Forelimb muscle (tissue), 1 donor: Measurements from ENCODE around the gene ARHGAP10. TPM values are rescaled to one million over a fixed set of nuclear protein-coding genes. Genes with fewer than 3 reads are reported as not detected.
"Not testable (repeated sequence)": the region's sequence is repeated elsewhere in the genome, so short reads cannot be mapped to it uniquely, and the experiment has no call there.

Experiments used
- DNase-seq: peaks from one replicate; pipeline ENCODE4 v3.0.0-alpha.2; 2013; ENCODE audit warnings: low read depth
- polyA plus RNA-seq: library from polyadenylated mRNA; unstranded; fragments of 120-200 nt; gene quantifications from one replicate; pipeline ENCODE4 v1.2.1, GENCODE V29; 2013; ENCODE audit not compliant: insufficient read length

The ARHGAP10 gene
- polyA plus RNA-seq, 1 donor, result 34.1 TPM

DNA sequence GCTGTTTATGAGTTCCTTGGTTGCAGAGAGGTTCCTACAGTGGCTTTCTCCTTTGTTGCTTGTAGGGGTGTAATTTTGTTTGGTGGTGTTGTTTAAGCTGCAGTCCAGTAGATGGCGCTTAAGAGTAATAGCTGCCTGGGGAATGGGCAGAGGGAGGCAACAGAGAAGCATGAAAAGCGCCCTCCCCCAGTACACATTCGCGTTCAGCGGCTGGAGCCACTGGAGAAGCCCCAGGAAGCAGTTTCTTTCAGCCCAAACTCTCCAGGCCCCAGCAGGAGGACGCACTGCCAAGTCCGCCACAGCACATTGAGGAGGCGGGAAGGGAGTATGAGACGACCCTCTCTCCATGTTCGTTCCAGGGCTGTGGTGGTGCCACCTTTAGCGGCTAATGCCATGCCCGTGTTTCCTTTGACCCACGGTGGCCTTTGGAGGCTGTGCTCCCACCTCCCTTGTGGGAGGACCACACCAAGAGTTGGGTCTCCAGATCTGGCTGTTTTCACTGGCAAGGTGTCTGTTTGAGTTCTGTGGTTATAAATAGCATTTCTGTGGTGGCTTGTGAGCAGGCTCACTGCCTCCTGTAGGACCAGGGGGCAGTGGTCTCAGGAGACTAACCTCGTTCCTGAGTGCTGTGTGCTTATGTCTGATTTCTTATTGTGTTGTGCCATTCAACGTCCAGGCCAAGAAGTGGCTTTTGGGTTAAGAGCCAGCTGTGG lies 252.3 kb downstream of the ARHGAP10 start:
- no peak for DNase-seq

DNA sequence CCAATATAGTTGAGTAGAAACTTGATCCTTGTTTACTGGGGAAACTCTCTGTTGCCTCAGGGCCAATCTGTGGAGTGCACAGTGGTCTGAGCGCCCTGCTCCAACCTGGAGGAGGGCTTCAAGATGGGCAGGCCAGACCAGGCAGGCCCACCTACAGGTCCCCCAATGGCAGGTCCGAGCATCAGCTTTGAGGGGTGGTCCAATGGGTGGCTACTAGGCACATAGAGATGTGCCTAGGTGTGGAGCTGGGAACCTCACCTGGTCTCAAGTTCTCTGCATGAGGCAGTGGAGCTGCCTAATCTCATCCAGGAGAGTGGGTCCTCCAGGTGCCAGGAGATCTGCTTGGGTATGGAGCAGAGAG lies 252.9 kb downstream of the ARHGAP10 start:
- no peak for DNase-seq

DNA sequence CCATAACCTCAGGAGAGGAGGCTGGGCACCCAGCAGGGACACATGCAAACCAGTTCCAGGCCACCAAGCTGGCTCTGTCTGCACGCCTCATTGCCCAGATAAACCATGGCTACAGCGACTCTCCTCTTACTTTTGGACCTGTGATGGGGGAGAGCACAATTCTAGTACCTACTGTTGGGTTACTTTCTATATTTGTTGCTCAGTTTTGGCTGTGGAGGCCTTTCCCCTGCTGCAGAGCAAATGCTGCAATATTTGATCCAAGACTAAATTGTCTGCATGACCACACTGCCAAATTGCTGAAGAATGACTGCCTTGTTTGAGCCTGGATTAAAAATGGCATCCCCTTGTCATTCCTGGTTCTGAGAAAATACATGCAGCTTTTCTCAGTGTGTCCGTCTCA lies 253.5 kb downstream of the ARHGAP10 start:
- DNase-seq, result no peak

DNA sequence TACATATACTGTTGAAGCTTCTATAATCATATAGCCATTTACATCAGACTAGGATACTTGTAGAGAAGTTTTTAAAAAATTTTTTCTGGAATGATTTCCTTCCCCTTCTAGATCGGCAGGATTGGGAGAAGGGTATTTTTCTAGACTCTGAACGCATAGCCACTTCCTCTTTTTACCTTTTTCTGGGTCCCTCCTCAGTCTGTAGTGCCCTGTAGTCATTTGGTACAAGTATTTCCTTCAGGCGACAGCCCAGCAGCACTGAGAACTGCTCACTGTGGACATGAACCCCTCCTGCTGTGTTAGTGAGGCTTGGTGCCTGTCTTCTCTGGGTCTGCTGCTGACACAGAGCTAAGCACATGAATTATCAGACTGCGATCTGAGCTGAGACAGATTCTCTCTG lies 255.4 kb downstream of the ARHGAP10 start:
- no peak for DNase-seq

DNA sequence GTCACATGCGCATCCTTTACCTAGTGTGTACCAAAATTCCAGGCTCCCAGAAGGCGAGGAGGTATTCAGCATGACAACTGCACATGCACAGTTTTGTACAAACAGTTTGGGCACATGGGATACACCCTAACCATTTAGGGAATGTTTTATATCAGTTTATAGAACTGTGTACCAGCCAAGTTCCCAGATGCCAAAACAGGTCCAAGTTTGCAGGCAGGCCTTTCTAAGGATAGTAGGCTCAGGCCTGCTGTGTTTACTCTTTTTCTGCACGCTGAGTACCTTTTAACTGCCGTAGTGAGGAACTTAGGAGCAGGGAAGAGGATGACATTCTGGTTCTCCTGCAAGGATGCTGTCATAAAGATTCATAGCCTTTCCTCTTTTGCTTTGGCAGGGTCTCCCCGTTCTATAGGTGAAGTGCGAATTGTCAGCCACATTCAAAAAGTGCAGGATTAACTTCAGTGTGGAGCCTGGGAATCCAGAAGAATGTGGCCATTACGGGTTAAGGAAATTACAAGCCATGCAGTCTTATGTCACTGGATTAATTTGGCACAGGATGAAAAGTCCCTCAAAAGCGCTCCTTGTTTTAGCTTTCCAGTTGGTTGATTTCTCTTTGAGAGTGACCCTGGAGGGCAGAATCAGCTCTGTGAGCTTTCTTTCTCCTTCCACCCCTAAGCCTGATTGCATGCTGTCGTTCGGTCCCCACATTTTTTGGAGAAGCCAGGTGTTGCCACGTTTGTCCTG lies 259.8 kb downstream of the ARHGAP10 start:
- no peak for DNase-seq

DNA sequence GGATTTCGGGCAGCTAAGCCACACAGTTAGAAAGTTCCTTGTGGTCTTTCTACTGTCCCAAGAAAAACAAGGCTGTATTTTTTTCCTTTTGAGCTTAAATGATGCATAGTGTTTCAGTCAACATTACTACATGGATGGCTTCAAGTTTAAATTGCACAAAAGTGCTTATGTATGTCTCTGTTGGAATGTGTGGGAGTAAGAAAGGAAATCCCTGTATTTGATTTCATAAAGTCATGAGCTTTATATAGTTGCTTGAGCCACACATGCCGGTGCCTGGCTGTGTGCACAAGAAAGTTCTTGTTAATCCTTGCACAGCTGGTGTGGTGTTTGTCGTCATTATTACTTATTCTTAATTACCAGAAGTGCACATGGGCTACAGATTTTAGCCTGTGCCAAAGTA lies 262.2 kb downstream of the ARHGAP10 start:
- DNase-seq, result no peak

DNA sequence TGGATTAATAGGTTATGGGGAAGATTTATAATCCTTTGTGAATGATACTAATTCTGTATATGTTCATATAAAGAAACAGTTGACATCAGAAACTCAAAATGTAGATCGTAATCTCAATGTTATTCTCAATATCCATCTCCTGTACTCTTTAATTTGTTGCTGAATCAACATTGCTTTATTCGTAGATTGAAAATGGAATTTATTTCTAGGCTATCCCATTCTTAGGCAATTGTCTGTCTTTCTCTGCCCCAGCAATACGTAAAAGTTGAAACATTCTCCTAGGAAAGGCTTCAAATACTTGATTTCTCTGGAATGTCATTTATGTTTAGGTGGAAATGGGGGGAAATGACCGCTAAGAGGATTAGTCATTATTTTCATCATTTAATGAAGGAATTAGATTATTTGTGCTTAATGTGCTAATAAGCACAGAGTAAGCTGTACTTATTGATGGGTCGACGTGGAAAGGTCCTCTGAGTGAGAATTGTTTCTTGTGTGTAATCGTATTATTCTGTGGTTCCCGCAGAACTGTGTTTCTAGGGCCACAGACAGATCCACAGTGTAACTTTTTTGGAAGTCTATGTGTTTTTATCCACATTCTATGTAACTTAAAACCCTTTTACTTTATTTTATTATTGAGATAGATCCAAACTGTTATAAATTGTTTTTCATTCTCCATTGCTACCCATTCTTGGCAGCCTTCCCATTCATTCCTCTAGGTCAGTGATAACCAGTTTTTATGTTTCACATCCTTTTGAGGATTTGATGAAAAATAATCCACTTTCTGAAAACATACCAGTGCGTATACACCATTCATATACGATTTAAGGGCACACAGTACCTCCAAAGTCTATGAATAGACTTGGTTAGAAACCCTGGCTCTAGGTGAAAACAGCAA lies 262.9 kb downstream of the ARHGAP10 start:
- DNase-seq, result no peak

DNA sequence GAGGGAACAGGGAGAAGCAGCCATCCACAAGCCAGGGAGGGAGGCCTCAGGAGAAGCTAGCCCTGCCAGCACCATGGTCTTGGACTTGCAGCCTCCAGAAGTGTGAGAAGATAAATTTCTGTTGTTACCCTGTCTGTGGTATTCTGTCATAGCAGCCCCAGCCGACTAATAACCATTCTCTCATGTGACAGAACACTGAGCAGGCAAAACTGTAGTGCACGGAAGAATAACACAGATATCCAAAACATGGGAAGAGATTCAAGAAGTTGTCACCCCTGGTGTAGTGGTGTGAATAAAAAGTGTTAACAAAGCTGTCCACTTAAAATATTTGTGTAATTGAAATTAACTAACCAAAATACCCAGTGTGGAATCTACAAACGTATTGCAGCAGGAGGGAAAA lies 265.0 kb downstream of the ARHGAP10 start:
- DNase-seq, result no peak

DNA sequence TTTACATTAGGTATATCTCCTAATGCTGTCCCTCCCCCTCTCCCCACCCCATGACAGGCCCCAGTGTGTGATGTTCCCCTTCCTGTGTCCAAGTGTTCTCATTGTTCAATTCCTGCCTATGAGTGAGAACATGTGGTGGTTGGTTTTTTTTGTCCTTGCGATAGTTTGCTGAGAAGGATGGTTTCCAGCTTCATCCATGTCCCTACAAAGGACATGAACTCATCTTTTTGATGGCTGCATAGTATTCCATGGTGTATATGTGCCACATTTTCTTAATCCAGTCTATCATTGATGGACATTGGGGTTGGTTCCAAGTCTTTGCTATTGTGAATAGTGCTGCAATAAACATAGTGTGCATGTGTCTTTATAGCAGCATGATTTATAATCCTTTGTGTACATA lies 268.1 kb downstream of the ARHGAP10 start:
- DNase-seq, result not testable (repeated sequence)

DNA sequence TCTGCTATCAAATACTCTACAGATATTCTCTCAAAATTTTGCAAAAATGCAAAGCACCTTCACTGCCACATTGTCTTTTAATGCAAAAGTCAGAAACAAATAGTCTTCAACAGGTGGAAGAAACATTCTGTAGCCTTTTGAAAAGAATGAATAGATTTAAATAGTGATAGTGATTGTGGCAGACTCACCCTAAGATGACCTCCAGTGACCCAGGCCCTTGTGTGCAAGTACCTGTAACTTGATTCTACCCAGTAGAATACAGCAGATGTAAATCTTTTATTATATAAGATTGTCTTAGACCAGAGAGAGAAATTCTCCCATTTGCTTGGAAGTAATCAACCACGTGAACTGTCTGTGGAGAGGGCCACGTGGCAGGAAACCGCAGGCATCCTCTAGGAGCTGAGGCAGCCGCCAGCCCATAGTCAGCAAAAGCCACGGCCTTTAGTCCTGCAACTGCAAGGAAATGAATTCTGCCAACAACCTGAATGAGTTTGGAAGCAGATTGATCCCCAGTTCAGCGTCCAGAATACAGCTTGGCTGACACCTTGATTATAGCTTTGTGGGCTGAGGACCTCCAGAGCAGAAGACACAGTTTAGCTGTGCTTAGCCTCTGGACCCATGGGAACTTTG lies 272.5 kb downstream of the ARHGAP10 start:
- peak; percentile 38 for DNase-seq

DNA sequence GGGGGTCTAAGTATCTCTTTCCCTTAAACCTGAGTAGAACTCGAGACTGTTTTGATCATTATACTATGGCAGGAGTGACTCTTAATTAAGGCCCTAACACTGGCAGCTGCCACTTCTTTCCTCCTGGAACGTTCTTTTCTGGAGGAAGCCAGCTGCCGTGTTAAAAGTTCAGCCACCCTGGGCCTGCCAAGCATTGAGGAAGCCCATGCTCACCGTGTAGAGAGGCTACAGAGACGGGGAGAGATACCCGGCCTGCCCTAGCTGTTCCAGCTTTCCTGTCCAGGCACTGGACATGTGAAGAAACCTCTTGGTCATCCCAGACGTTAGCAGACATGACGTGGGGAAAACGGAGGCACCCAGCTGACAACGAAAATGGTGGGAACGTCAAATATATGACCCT lies 274.1 kb downstream of the ARHGAP10 start:
- no peak for DNase-seq

DNA sequence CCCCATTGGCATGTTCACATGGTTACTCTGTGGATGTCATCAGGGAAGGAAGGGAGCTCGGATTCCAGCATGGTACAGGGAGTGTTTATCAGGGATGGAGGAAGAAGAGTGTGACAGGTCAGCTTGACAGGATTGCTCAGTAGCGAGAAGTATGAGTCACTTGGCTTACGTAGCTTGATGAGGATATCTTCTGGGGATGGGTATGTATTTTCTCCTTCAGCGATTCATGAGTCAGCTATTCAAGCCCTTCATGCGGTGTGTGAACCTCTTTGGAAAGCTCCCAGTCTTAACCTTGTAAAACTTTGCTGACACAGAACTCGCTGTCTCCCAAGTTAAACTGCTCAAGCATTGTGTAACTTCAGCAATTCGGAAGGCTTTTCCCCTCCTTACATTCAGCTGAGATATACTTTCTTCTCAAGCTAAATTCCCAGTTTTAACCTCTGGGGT lies 275.4 kb downstream of the ARHGAP10 start:
- no peak for DNase-seq

DNA sequence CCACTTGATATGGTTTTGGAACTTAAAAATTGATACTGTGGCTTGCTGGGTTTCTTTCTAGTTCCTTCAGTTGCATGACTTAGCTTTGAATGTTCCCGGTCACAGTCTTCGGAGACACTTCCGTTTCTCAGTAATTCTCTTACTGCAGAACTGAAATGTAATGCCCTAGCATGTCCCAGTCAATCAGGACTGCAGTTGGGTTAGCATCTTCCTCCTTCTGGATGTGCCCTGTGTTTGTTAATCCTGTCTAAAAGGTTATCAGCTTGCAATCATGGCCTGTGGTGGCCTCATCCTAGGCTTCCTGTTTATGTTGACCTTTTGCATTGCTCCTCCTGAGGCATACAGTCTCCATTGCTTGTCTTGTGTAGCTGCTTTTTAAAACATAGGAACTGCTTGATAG lies 275.9 kb downstream of the ARHGAP10 start:
- DNase-seq, result no peak

DNA sequence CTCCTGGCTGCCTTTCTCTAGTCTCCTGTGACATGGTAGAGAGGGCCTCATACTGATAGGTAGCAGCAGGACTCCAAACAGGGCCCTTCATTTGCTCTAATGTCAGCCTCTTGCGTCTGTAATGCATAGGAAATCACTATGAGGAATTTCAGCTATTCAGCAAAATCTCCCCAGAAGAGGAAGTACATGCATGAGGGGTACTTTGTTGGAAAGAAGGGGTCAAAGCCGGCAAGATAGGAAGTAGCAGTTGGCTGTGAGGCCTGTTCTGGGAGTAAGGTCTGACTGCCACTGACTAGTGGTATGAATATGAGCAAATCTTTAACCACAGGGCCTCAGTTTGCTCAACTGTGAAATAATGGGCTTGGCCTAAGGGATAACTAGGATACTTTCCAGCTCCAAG lies 283.2 kb downstream of the ARHGAP10 start:
- DNase-seq, result no peak

DNA sequence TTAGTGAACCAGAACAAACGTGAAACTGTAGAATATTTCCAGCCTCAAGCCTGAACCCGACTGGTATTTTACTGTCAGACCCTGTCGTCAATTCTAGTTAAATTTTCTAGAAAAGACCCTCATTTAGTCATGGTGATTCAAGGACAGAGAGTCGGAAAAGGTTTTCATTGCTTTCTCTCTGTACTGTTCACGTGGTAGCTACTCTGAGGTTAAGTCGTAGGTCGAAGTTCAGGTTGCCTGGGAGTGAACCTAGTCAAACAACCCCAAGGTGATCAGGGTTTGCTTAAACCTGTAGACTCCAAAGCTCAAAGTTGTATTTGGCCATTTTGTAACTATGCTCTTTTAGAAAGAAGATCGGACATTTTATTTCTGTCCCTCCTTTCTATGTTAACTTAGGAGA lies 283.6 kb downstream of the ARHGAP10 start:
- no peak for DNase-seq

DNA sequence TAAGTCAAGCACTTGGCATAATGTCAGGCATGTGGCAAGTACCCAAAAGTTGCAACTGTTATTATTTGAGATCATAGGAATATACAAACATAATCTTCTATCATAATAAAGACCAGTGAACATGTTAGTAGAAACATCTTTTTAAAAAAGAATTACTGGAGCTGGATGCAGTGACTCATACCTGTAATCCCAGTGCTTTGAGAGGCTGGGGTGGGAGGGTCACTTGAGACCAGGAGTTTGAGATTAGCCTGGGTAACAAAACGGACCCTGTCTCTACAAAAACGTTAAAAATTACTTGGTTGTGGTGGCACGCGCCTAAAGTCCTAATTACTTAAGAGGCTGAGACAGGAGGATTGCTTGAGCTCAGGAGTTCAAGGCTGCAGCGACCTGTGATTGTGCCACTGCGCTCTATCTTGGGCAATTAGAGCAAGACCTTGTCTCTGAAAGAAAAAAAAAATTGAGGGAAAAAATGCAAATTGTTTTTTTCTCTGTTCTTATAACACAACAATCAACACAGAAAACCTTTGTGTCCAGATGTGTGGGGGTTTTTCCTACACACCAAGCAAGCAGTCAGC lies 284.3 kb downstream of the ARHGAP10 start:
- DNase-seq, result no peak

DNA sequence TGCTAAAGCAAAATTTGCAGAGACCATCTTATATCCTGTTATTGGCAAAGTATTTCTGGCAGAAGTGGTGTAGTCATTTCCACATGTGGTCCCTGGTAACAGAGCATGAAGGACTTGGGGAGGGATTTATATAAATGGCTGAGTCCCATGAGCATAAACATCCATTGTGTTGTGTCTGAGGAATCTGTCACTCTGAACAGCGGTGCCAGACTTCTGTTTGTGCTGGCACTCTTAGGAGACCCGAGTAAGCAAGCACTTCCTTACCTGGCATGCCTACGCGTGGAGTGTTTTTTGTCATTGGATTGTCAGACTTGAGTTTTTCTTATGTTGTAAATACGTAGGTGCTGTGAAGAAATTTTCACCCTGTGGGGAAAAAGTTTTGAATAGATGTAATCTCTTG lies 285.9 kb downstream of the ARHGAP10 start:
- DNase-seq, result no peak

DNA sequence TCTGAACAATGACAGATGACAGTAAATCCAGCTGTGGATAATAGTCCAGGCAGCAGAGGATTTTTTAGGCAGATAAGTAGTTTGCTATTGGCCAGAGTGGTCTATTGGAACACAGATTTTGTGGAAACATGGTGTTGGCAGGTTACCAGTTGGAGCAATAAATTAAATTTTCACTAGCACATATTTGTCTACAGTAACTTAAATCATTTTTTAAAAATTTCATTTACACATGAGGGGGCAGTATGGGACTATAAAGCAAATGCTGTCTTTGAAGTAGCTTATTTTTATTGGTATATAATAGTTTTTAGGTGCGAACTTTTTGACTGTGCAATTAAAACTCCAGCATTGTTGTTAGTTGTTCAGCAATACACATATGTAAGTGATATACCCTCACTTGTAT lies 289.8 kb downstream of the ARHGAP10 start:
- no peak for DNase-seq

DNA sequence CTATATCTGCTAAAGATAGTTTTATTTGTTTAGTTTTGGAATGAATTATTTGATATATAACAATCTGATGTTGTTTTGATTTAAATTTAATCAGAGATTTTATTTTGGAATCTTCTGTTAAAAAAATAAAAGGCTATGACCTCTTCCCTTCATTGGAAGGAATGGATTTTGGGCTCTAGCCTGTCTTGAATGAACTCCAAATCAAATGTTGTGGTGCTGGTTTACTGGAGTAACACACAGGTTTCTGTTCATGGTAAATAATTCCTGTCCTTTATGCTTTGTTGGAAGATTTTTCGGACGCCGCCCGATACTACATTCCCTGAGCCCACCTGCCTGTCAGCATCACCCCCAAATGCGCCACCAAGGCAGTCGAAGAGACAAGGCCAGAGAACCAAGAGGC lies 291.1 kb downstream of the ARHGAP10 start:
- DNase-seq, result no peak

DNA sequence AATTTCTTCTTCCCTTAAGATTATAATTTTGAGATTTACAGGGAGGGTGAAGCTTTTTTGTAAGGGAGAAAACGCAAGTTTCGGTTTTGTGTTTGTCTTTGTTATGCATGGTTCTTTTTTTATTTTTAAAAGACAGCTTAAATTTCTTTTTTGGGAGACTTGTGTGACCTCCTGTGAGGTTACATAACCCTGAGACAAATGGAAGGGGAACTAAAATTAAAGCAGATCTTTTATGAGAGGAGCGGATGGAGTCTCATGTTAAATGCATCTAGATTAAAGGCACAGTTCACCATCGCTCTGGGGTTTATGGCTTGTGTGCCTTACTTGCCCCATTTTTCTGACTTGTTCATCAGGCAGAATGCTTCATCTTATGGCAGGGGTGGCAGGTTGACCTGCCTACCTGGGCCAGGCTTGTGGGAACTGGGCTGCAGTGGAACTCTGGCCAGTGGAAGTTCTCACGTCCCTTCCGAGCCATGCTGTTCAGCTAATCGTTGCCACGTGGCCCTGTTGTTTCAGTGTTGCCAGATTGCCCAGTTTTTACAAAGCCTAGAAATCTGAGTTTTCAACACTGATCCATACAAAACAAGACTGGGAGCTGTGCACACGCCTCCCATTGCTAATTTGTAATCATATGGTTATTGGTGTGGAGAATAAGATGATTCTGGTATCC lies 291.8 kb downstream of the ARHGAP10 start:
- no peak for DNase-seq

DNA sequence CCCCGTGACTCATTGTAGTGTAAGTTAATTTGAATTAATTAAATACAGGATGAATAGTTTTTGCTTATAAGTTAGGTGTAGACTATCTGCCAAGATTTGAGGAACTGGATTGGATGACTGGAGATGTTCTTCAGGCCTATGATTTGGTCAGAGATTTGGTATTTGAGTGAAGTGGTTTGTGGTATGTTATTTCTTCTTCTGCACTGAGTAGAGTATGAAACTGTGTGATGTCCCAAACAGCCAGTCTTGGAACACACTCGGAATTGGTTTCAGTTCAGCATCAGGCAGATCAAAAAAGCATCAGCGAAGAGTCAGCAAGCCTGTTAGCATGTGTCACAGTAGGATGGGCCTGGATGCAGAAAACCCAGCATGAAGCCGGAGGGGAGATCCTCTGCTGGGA lies 294.1 kb downstream of the ARHGAP10 start:
- DNase-seq, result no peak
